WTC11 (cell line): ENCODE results near the gene SERPIND1. TPM values are rescaled to one million over a fixed set of nuclear protein-coding genes. Genes with fewer than 3 reads are reported as not detected.

Experiments used
- ATAC-seq: fragments of 200-7000 bp; cut with Tn5 transposase; 2 replicates; pipeline ENCODE4 v1.10.0; 2021; ENCODE audit warnings: mild to moderate bottlenecking, moderate library complexity
- CTCF ChIA-PET: fragments of 300-600 bp; sonication (Branson Sonifier 250); formaldehyde crosslinking; loops from one replicate; lab custom pipeline; 2021; ENCODE audit warnings: antibody characterized with exemption; lab: Charles Lee
- POLR2A ChIA-PET: fragments of 350-600 bp; sonication (Branson Sonifier 250); formaldehyde crosslinking; loops from one replicate; lab custom pipeline; 2021; ENCODE audit warnings: antibody characterized with exemption; lab: Charles Lee
- DNase-seq: peaks from one replicate; pipeline ENCODE4 v3.0.0; 2021; ENCODE audit warnings: low spot score
- H3K27ac Mint-ChIP-seq: 2 replicates; pipeline ENCODE4 v1.8.0; 2021; ENCODE audit warnings: mixed read lengths
- H3K27me3 Mint-ChIP-seq: 2 replicates; pipeline ENCODE4 v1.8.0; 2021; ENCODE audit warnings: low read depth, mild to moderate bottlenecking, moderate library complexity, mixed read lengths
- H3K36me3 Mint-ChIP-seq: 2 replicates; pipeline ENCODE4 v1.8.0; 2021; ENCODE audit warnings: mixed read lengths
- H3K4me1 Mint-ChIP-seq: 2 replicates; pipeline ENCODE4 v1.8.0; 2022; ENCODE audit warnings: mixed read lengths
- H3K4me3 Mint-ChIP-seq: 2 replicates; pipeline ENCODE4 v1.8.0; 2021; ENCODE audit warnings: mild to moderate bottlenecking, moderate library complexity, mixed read lengths
- H3K9me3 Mint-ChIP-seq: 2 replicates; pipeline ENCODE4 v1.8.0; 2021; ENCODE audit warnings: mixed read lengths
- CREB1 ChIP-seq: sonication (generic); formaldehyde crosslinking; IDR thresholded peaks from 2 replicates; pipeline ENCODE4 v1.8.0; 2023; ENCODE audit warnings: mild to moderate bottlenecking, missing genetic modification reagents
- ETV6 ChIP-seq: sonication (generic); formaldehyde crosslinking; IDR thresholded peaks from 2 replicates; pipeline ENCODE4 v1.8.1; 2022; ENCODE audit warnings: mild to moderate bottlenecking, missing genetic modification reagents
- IRF2 ChIP-seq: sonication (generic); formaldehyde crosslinking; IDR thresholded peaks from 2 replicates; pipeline ENCODE4 v1.8.0; 2022; ENCODE audit warnings: low read depth, missing genetic modification reagents, borderline replicate concordance
- JUN ChIP-seq: sonication (generic); formaldehyde crosslinking; IDR thresholded peaks from 2 replicates; pipeline ENCODE4 v1.8.0; 2023; ENCODE audit warnings: mild to moderate bottlenecking, missing genetic modification reagents
- NFE2L1 ChIP-seq: sonication (generic); formaldehyde crosslinking; IDR thresholded peaks from 2 replicates; pipeline ENCODE4 v1.8.1; 2023; ENCODE audit warnings: missing genetic modification reagents
- NR1H2 ChIP-seq: sonication (generic); formaldehyde crosslinking; IDR thresholded peaks from 2 replicates; pipeline ENCODE4 v1.9.0; 2021; ENCODE audit warnings: mild to moderate bottlenecking, moderate library complexity, missing genetic modification reagents
- SMAD4 ChIP-seq: sonication (generic); formaldehyde crosslinking; IDR thresholded peaks from 2 replicates; pipeline ENCODE4 v1.8.0; 2022; ENCODE audit warnings: mild to moderate bottlenecking, missing genetic modification reagents
- SP1 ChIP-seq: sonication (generic); formaldehyde crosslinking; conservative IDR thresholded peaks from 2 replicates; pipeline ENCODE4 v1.8.1; 2022; ENCODE audit warnings: missing genetic modification reagents
- USF2 ChIP-seq: sonication (generic); formaldehyde crosslinking; IDR thresholded peaks from 2 replicates; pipeline ENCODE4 v1.8.1; 2023; ENCODE audit warnings: mild to moderate bottlenecking, missing genetic modification reagents, moderate library complexity
- ZNF138 ChIP-seq: sonication (generic); formaldehyde crosslinking; conservative IDR thresholded peaks from 2 replicates; pipeline ENCODE4 v1.8.1; 2022; ENCODE audit warnings: mild to moderate bottlenecking, moderate library complexity, missing genetic modification reagents
- ZNF263 ChIP-seq: sonication (generic); formaldehyde crosslinking; IDR thresholded peaks from 2 replicates; pipeline ENCODE4 v1.8.1; 2022; ENCODE audit warnings: low read depth, mild to moderate bottlenecking, moderate library complexity, missing genetic modification reagents
- ZNF396 ChIP-seq: fragments of 250-450 bp; sonication (Bioruptor Pico); IDR thresholded peaks from 2 replicates; pipeline ENCODE4 v1.8.0; 2021; ENCODE audit warnings: mild to moderate bottlenecking, moderate library complexity, borderline replicate concordance
- ZNF416 ChIP-seq: fragments of 250-450 bp; sonication (Bioruptor Pico); IDR thresholded peaks from 2 replicates; pipeline ENCODE4 v1.9.0; 2021; ENCODE audit warnings: mild to moderate bottlenecking, inconsistent platforms
- ZNF425 ChIP-seq: fragments of 250-450 bp; sonication (Bioruptor Pico); conservative IDR thresholded peaks from 2 replicates; pipeline ENCODE4 v1.9.0; 2021; ENCODE audit warnings: mild to moderate bottlenecking
- total RNA-seq: library from RNA; stranded (reverse); gene quantifications from 3 replicates; pipeline ENCODE4 v1.2.3, GENCODE V29; 2021
- TF ChIP-seq, protein P1 (sequence below): sonication (generic); formaldehyde crosslinking; IDR thresholded peaks from 2 replicates; pipeline ENCODE4 v1.8.0; 2023; ENCODE audit warnings: missing genetic modification reagents, mild to moderate bottlenecking, borderline replicate concordance
- TF ChIP-seq, protein P2 (sequence below): sonication (generic); formaldehyde crosslinking; IDR thresholded peaks from 2 replicates; pipeline ENCODE4 v1.8.1; 2022; ENCODE audit warnings: mild to moderate bottlenecking, missing genetic modification reagents, moderate library complexity, borderline replicate concordance
- TF ChIP-seq, protein P3 (sequence below): sonication (generic); formaldehyde crosslinking; IDR thresholded peaks from 2 replicates; pipeline ENCODE4 v1.8.0; 2022; ENCODE audit warnings: mild to moderate bottlenecking, missing genetic modification reagents
- TF ChIP-seq, protein P4 (sequence below): fragments of 200-600 bp; IDR thresholded peaks from 2 replicates; pipeline ENCODE4 v1.8.0; 2022; ENCODE audit warnings: antibody characterized with exemption

Gene SERPIND1
- total RNA-seq, 1 experiment from 2014 or later: 0.22 TPM

DNA sequence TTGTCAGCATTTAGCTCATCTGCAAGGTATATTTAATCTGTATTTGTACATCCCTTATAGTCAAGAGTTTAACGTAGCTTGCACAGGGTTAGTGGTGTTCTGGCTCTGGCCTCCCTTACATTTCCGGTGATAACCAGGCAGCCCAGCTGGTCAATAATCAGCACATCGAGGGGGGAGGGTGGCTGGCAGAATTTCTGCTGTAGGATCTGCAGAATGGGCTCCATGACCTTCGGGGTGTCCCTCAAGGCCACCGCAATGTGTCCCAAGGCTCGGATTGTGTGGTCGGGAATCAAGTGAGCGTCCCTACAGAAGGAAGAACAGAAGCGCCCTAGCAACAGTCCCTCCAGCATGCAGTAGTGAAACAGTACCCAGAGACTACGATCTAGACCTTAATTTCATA, 25.1 kb downstream of the SERPIND1 start (continued):
- TF ChIP-seq, protein P1, sequence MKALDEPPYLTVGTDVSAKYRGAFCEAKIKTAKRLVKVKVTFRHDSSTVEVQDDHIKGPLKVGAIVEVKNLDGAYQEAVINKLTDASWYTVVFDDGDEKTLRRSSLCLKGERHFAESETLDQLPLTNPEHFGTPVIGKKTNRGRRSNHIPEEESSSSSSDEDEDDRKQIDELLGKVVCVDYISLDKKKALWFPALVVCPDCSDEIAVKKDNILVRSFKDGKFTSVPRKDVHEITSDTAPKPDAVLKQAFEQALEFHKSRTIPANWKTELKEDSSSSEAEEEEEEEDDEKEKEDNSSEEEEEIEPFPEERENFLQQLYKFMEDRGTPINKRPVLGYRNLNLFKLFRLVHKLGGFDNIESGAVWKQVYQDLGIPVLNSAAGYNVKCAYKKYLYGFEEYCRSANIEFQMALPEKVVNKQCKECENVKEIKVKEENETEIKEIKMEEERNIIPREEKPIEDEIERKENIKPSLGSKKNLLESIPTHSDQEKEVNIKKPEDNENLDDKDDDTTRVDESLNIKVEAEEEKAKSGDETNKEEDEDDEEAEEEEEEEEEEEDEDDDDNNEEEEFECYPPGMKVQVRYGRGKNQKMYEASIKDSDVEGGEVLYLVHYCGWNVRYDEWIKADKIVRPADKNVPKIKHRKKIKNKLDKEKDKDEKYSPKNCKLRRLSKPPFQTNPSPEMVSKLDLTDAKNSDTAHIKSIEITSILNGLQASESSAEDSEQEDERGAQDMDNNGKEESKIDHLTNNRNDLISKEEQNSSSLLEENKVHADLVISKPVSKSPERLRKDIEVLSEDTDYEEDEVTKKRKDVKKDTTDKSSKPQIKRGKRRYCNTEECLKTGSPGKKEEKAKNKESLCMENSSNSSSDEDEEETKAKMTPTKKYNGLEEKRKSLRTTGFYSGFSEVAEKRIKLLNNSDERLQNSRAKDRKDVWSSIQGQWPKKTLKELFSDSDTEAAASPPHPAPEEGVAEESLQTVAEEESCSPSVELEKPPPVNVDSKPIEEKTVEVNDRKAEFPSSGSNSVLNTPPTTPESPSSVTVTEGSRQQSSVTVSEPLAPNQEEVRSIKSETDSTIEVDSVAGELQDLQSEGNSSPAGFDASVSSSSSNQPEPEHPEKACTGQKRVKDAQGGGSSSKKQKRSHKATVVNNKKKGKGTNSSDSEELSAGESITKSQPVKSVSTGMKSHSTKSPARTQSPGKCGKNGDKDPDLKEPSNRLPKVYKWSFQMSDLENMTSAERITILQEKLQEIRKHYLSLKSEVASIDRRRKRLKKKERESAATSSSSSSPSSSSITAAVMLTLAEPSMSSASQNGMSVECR (CRISPR knock-in tag): no peak
- TF ChIP-seq, protein P2, sequence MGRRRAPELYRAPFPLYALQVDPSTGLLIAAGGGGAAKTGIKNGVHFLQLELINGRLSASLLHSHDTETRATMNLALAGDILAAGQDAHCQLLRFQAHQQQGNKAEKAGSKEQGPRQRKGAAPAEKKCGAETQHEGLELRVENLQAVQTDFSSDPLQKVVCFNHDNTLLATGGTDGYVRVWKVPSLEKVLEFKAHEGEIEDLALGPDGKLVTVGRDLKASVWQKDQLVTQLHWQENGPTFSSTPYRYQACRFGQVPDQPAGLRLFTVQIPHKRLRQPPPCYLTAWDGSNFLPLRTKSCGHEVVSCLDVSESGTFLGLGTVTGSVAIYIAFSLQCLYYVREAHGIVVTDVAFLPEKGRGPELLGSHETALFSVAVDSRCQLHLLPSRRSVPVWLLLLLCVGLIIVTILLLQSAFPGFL: no peak
- TF ChIP-seq NR1H2 (CRISPR knock-in tag): no peak
- TF ChIP-seq ETV6: no peak
- TF ChIP-seq ZNF138 (CRISPR knock-in tag): no peak
- TF ChIP-seq NFE2L1 (CRISPR knock-in tag): no peak
- no peak for TF ChIP-seq CREB1 (CRISPR knock-in tag)
- TF ChIP-seq ZNF263 (CRISPR knock-in tag): no peak

- H3K27me3 Mint-ChIP-seq: no peaks in the 10 kb centered on the region
- TF ChIP-seq SP1 (CRISPR knock-in tag): no peak
- TF ChIP-seq, protein P3, sequence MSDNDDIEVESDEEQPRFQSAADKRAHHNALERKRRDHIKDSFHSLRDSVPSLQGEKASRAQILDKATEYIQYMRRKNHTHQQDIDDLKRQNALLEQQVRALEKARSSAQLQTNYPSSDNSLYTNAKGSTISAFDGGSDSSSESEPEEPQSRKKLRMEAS (CRISPR knock-in tag): no peak
- TF ChIP-seq, protein P4, sequence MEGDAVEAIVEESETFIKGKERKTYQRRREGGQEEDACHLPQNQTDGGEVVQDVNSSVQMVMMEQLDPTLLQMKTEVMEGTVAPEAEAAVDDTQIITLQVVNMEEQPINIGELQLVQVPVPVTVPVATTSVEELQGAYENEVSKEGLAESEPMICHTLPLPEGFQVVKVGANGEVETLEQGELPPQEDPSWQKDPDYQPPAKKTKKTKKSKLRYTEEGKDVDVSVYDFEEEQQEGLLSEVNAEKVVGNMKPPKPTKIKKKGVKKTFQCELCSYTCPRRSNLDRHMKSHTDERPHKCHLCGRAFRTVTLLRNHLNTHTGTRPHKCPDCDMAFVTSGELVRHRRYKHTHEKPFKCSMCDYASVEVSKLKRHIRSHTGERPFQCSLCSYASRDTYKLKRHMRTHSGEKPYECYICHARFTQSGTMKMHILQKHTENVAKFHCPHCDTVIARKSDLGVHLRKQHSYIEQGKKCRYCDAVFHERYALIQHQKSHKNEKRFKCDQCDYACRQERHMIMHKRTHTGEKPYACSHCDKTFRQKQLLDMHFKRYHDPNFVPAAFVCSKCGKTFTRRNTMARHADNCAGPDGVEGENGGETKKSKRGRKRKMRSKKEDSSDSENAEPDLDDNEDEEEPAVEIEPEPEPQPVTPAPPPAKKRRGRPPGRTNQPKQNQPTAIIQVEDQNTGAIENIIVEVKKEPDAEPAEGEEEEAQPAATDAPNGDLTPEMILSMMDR: no peak
- TF ChIP-seq USF2: no peak
- no peak for TF ChIP-seq SMAD4 (CRISPR knock-in tag)
- no peak for TF ChIP-seq JUN (CRISPR knock-in tag)
- no peak for TF ChIP-seq IRF2 (CRISPR knock-in tag)
- no peak for TF ChIP-seq ZNF416
- TF ChIP-seq ZNF396 (CRISPR knock-in tag): no peak
- no peak for TF ChIP-seq ZNF425 (CRISPR knock-in tag)
- no peaks in the 10 kb centered on the region for H3K9me3 Mint-ChIP-seq
- H3K36me3 Mint-ChIP-seq: peaks cover 23% of the 10 kb centered on the region
- no peak overlapping the region for H3K4me3 Mint-ChIP-seq
- ChIA-PET CTCF (no interaction called here), POLR2A (interaction anchor here (0.6 kb wide), 1 partner anchor 119 kb away, joined by 5 read pairs; no protein-coding TSS in a partner anchor)
- no peaks in the 10 kb centered on the region for H3K4me1 Mint-ChIP-seq
- no peak overlapping the region for H3K27ac Mint-ChIP-seq
- ATAC-seq (no peak), DNase-seq (no peak)
These were observed 25.5 kb downstream of the SERPIND1 start for GRCh38 chr22:20799449-20799848.
